Measurements from ENCODE around the gene CAMSAP3. TPM values are rescaled to one million over a fixed set of nuclear protein-coding genes. Genes with fewer than 3 reads are reported as not detected.

CAMSAP3 gene
- total RNA-seq: 1 to 10 TPM in 3 of 9 donors, under 1 TPM in 6; 0.25 to 3.7 (median 0.83) TPM
- under 1 TPM; 0.04 to 0.34 TPM for polyA plus RNA-seq
- long read RNA-seq, donor 1, partial matches to known transcripts: 1 of 1 reads
- long read RNA-seq, donor 1, other reads (novel, unspliced or antisense): 0 of 1 reads
- long read RNA-seq, donor 2, partial matches to known transcripts: 0 of 1 reads
- long read RNA-seq, donor 2, other reads (novel, unspliced or antisense): 0 of 1 reads
- long read RNA-seq, donor 3, partial matches to known transcripts: 5 of 5 reads
- long read RNA-seq, donor 3, other reads (novel, unspliced or antisense): 0 of 5 reads

GRCh38 chr19:7595466-7596133 lies at the start of gene CAMSAP3:
Gene CAMSAP3, plus strand, starts transcription at chr19:7595863. Its CDS starts 140 bp downstream, at chr19:7596003.
- peak within 1 kb of the TSS in 10 of 12 donors; percentile 19 to 53 (median 36) for H3K4me3 ChIP-seq
- no peaks in the 10 kb centered on the region for H3K9me3 ChIP-seq
- DNase-seq (no peak), ATAC-seq (peak in 2 of 4 donors; percentile 46 to 55)
- intact Hi-C loops (cut with DNase I): no loop called here
- WGBS, 4 donors: 0 to 3% (median 1%) methylated on average over 8 to 78 of the region's 78 CpGs
- TF ChIP-seq CTCF (IDR thresholded peaks at IDR 0.05) (no peak), POLR2A (IDR thresholded peaks at IDR 0.05) (no peak)
- H3K27me3 ChIP-seq: peaks cover 10 to 73% (median 33%) of the 10 kb centered on the region in 9 donors
- H3K4me1 ChIP-seq: peaks cover 0 to 12% (median 0%) of the 10 kb centered on the region in 12 donors
- H3K27ac ChIP-seq: no peak within 1 kb of the TSS
- no peaks in the 10 kb centered on the region for H3K36me3 ChIP-seq

DNA sequence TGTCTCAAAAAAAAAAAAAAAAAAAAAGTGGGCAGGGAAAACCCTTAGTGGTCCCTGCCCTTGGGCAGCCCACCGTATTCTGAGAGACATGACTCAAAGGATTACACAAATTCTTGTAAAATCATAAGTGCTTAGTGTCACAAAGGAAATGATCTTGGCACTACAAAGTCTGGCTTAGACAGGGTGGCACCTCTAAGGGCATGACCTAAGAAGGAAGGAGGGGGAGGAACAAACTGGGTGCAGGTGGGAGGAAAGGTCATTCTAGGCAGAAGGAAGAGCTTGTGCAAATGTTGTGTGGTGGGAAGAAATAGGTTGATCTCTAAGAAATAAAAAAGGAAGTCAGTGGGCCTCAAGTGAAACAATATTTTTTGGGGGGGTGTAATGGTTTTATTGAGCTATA lies 49.8 kb upstream of the CAMSAP3 start:
- TF ChIP-seq POLR2A (IDR thresholded peaks at IDR 0.05) (no peak), CTCF (IDR thresholded peaks at IDR 0.05) (no peak)
- ATAC-seq: no peak
- DNase-seq: no peak
- H3K9me3 ChIP-seq: no peaks in the 10 kb centered on the region
- peaks cover 0 to 63% (median 40%) of the 10 kb centered on the region in 9 donors for H3K36me3 ChIP-seq
- peaks cover 0 to 32% (median 0%) of the 10 kb centered on the region in 12 donors for H3K4me1 ChIP-seq
- H3K27ac ChIP-seq: peak overlapping the region in 1 of 12 donors; percentile 89
- no peaks in the 10 kb centered on the region for H3K27me3 ChIP-seq
- WGBS, 4 donors: 80 to 92% (median 87%) methylated on average over 1 of the region's 1 CpG
- no peak overlapping the region for H3K4me3 ChIP-seq
- intact Hi-C loops (cut with DNase I): no loop called here

GRCh38 chr19:7547159-7547558 lies 48.5 kb upstream of the CAMSAP3 start:
- no peaks in the 10 kb centered on the region for H3K9me3 ChIP-seq
- 86 to 91% (median 89%) methylated on average over 3 of the region's 3 CpGs for WGBS, 4 donors
- no peak for TF ChIP-seq CTCF (IDR thresholded peaks at IDR 0.05)
- no peak for DNase-seq
- ATAC-seq: no peak
- H3K4me3 ChIP-seq: no peak overlapping the region
- no peaks in the 10 kb centered on the region for H3K27me3 ChIP-seq
- peaks cover 0 to 32% (median 0%) of the 10 kb centered on the region in 12 donors for H3K4me1 ChIP-seq
- intact Hi-C loops (cut with DNase I): no loop called here
- H3K36me3 ChIP-seq: peaks cover 0 to 60% (median 31%) of the 10 kb centered on the region in 9 donors
- no peak overlapping the region for H3K27ac ChIP-seq

- 88 to 94% (median 92%) methylated on average over 36 of the region's 36 CpGs for WGBS, 4 donors
- DNase-seq (no peak), ATAC-seq (no peak)
- Histone ChIP-seq H3K4me3 (no peak overlapping the region), H3K36me3 (peaks cover 0 to 62% (median 19%) of the 10 kb centered on the region in 9 donors), H3K27me3 (no peaks in the 10 kb centered on the region), H3K4me1 (peaks cover 0 to 14% (median 0%) of the 10 kb centered on the region in 12 donors), H3K27ac (no peak overlapping the region), H3K9me3 (no peaks in the 10 kb centered on the region)
- intact Hi-C loops (cut with DNase I): no loop called here
- no peak for TF ChIP-seq POLR2A (IDR thresholded peaks at IDR 0.05)
- no peak for TF ChIP-seq CTCF (IDR thresholded peaks at IDR 0.05)
Measured at GRCh38 chr19:7549429-7550148, 46.1 kb upstream of the CAMSAP3 start.

All from heart left ventricle (tissue), 16 donors.